Neural progenitor cell (in vitro differentiated cells): ENCODE data around the gene WDR35. TPM values are rescaled to one million over a fixed set of nuclear protein-coding genes. Genes with fewer than 3 reads are reported as not detected.
"Not testable (repeated sequence)": the region's sequence is repeated elsewhere in the genome, so short reads cannot be mapped to it uniquely, and the experiment has no call there.

ENCODE experiments used
- DNase-seq: peaks from one replicate; pipeline ENCODE4 v3.0.0-alpha.2; 2016; ENCODE audit warnings: low spot score
- H2AFZ ChIP-seq: fragments of 200-600 bp; sonication (generic); replicated peaks from 2 replicates; pipeline ENCODE4 v1.6.1; 2016; ENCODE audit warnings: antibody characterized with exemption
- H3F3A ChIP-seq: fragments of 200-600 bp; sonication (generic); 2 replicates; pipeline ENCODE4 v1.6.1; 2016; ENCODE audit warnings: antibody characterized with exemption, low read depth
- H3K27ac ChIP-seq: fragments of 200-600 bp; sonication (generic); 2 replicates; pipeline ENCODE4 v1.5.1; 2016; ENCODE audit warnings: mild to moderate bottlenecking
- H3K27me3 ChIP-seq: fragments of 200-600 bp; sonication (generic); 2 replicates; pipeline ENCODE4 v1.6.1; 2016; ENCODE audit warnings: mild to moderate bottlenecking, moderate library complexity
- H3K36me3 ChIP-seq: fragments of 200-600 bp; sonication (generic); 2 replicates; pipeline ENCODE4 v1.5.1; 2016
- H3K4me1 ChIP-seq: fragments of 200-600 bp; sonication (generic); 2 replicates; pipeline ENCODE4 v1.6.1; 2016; ENCODE audit warnings: mixed run types
- H3K4me2 ChIP-seq: fragments of 200-600 bp; sonication (generic); 2 replicates; pipeline ENCODE4 v1.6.1; 2016
- H3K4me3 ChIP-seq: fragments of 200-600 bp; sonication (generic); 2 replicates; pipeline ENCODE4 v1.5.1; 2016
- H3K79me2 ChIP-seq: fragments of 200-600 bp; sonication (generic); 2 replicates; pipeline ENCODE4 v1.6.1; 2016; ENCODE audit warnings: low read depth
- H3K9ac ChIP-seq: fragments of 200-600 bp; sonication (generic); 2 replicates; pipeline ENCODE4 v1.6.1; 2016
- H3K9me3 ChIP-seq: fragments of 200-600 bp; sonication (generic); 2 replicates; pipeline ENCODE4 v1.5.1; 2016; ENCODE audit warnings: low read depth
- H4K20me1 ChIP-seq: fragments of 200-600 bp; sonication (generic); 2 replicates; pipeline ENCODE4 v1.6.1; 2016; ENCODE audit warnings: low read depth
- H3K27ac Mint-ChIP-seq: 3 replicates; pipeline ENCODE4 v1.8.0; 2021; ENCODE audit warnings: mixed read lengths
- H3K27me3 Mint-ChIP-seq: 2 replicates; pipeline ENCODE4 v1.8.0; 2022; ENCODE audit warnings: low read depth, mild to moderate bottlenecking, inconsistent platforms, moderate library complexity, mixed read lengths; ENCODE audit not compliant: insufficient read depth
- H3K36me3 Mint-ChIP-seq: 3 replicates; pipeline ENCODE4 v1.8.0; 2021; ENCODE audit warnings: mixed read lengths
- H3K4me1 Mint-ChIP-seq: 3 replicates; pipeline ENCODE4 v1.8.0; 2021; ENCODE audit warnings: mixed read lengths
- H3K4me3 Mint-ChIP-seq: 3 replicates; pipeline ENCODE4 v1.8.0; 2021; ENCODE audit warnings: mild to moderate bottlenecking, moderate library complexity, mixed read lengths
- H3K9me3 Mint-ChIP-seq: 3 replicates; pipeline ENCODE4 v1.8.0; 2020; ENCODE audit warnings: mixed read lengths
- CTCF ChIP-seq: fragments of 200-600 bp; sonication (generic); IDR thresholded peaks from 2 replicates; pipeline ENCODE4 v1.5.1; 2017; ENCODE audit warnings: antibody characterized with exemption, mild to moderate bottlenecking
- EZH2 ChIP-seq: fragments of 200-600 bp; sonication (generic); IDR thresholded peaks from 2 replicates; pipeline ENCODE4 v1.6.1; 2017; ENCODE audit warnings: antibody characterized with exemption, mild to moderate bottlenecking, moderate library complexity
- EZH2phosphoT487 ChIP-seq: fragments of 200-600 bp; sonication (generic); IDR thresholded peaks from 2 replicates; pipeline ENCODE4 v1.6.1; 2017; ENCODE audit warnings: antibody characterized with exemption
- total RNA-seq: library from RNA; depleted of rRNA; stranded (reverse); fragments of >200 nt; gene quantifications from 2 replicates; pipeline ENCODE4 v1.2.3, GENCODE V29; 2015; ENCODE audit warnings: low replicate concordance

The WDR35 gene
- total RNA-seq, 1 donor from 2014 or later: 31.6 TPM

GRCh38 chr2:19881221-19881907, 108.5 kb downstream of the WDR35 start:
- Mint-ChIP-seq H3K27me3 (peaks cover 11% of the 10 kb centered on the region), H3K4me3 (no peak overlapping the region), H3K9me3 (no peaks in the 10 kb centered on the region), H3K36me3 (no peaks in the 10 kb centered on the region), H3K4me1 (peaks cover 3% of the 10 kb centered on the region), H3K27ac (no peak overlapping the region)
- no peak overlapping the region for H3K4me2 ChIP-seq
- no peaks in the 10 kb centered on the region for H3K4me1 ChIP-seq
- H3K9ac ChIP-seq: no peak overlapping the region
- no peak overlapping the region for H2AFZ ChIP-seq
- no peaks in the 10 kb centered on the region for H3K27me3 ChIP-seq
- no peak overlapping the region for H3K4me3 ChIP-seq
- H3K36me3 ChIP-seq: no peaks in the 10 kb centered on the region
- no peak for DNase-seq
- TF ChIP-seq CTCF (no peak), EZH2 (no peak), EZH2phosphoT487 (no peak)
- no peaks in the 10 kb centered on the region for H4K20me1 ChIP-seq
- H3K79me2 ChIP-seq: no peaks in the 10 kb centered on the region
- H3K27ac ChIP-seq: no peak overlapping the region
- H3F3A ChIP-seq: no peaks in the 10 kb centered on the region
- H3K9me3 ChIP-seq: no peaks in the 10 kb centered on the region

GRCh38 chr2:19880191-19880590, 109.7 kb downstream of the WDR35 start:
- not testable (repeated sequence) for H2AFZ ChIP-seq, H3K9me3 ChIP-seq, DNase-seq, H3K9ac ChIP-seq, H3K9me3 Mint-ChIP-seq, H3K79me2 ChIP-seq, H3K36me3 ChIP-seq, H3K4me1 ChIP-seq, H3F3A ChIP-seq, H3K4me2 ChIP-seq, H3K27me3 ChIP-seq, H3K27ac ChIP-seq, H3K4me3 Mint-ChIP-seq, H3K27ac Mint-ChIP-seq, H3K36me3 Mint-ChIP-seq, H4K20me1 ChIP-seq, H3K4me3 ChIP-seq, H3K4me1 Mint-ChIP-seq
- peaks cover 11% of the 10 kb centered on the region for H3K27me3 Mint-ChIP-seq

GRCh38 chr2:19879120-19879519, 110.8 kb downstream of the WDR35 start:
- H3K27ac Mint-ChIP-seq: no peak overlapping the region
- TF ChIP-seq EZH2: no peak
- no peak for TF ChIP-seq EZH2phosphoT487
- TF ChIP-seq CTCF: no peak
- H3K36me3 Mint-ChIP-seq: no peaks in the 10 kb centered on the region
- no peak overlapping the region for H3K4me3 Mint-ChIP-seq
- no peaks in the 10 kb centered on the region for H4K20me1 ChIP-seq
- peaks cover 3% of the 10 kb centered on the region for H3K4me1 Mint-ChIP-seq
- no peak overlapping the region for H3K9ac ChIP-seq
- peaks cover 9% of the 10 kb centered on the region for H3K27me3 Mint-ChIP-seq
- no peaks in the 10 kb centered on the region for H3K36me3 ChIP-seq
- H3F3A ChIP-seq: no peaks in the 10 kb centered on the region
- no peaks in the 10 kb centered on the region for H3K9me3 ChIP-seq
- no peak for DNase-seq
- no peaks in the 10 kb centered on the region for H3K4me1 ChIP-seq
- no peaks in the 10 kb centered on the region for H3K79me2 ChIP-seq
- no peaks in the 10 kb centered on the region for H3K27me3 ChIP-seq
- H3K9me3 Mint-ChIP-seq: no peaks in the 10 kb centered on the region
- no peak overlapping the region for H3K4me3 ChIP-seq
- no peak overlapping the region for H3K27ac ChIP-seq
- H2AFZ ChIP-seq: no peak overlapping the region
- no peak overlapping the region for H3K4me2 ChIP-seq

GRCh38 chr2:19878268-19879046, 111.4 kb downstream of the WDR35 start:
- H3K4me3 Mint-ChIP-seq: no peak overlapping the region
- no peaks in the 10 kb centered on the region for H3K36me3 ChIP-seq
- H3K9ac ChIP-seq: no peak overlapping the region
- H3K4me2 ChIP-seq: no peak overlapping the region
- H2AFZ ChIP-seq: no peak overlapping the region
- H3K27ac ChIP-seq: no peak overlapping the region
- H3K4me1 Mint-ChIP-seq: peaks cover 3% of the 10 kb centered on the region
- H3K27me3 ChIP-seq: no peaks in the 10 kb centered on the region
- peaks cover 8% of the 10 kb centered on the region for H3K27me3 Mint-ChIP-seq
- TF ChIP-seq EZH2phosphoT487 (no peak), EZH2 (no peak), CTCF (no peak)
- H3K27ac Mint-ChIP-seq: no peak overlapping the region
- no peak overlapping the region for H3K4me3 ChIP-seq
- H4K20me1 ChIP-seq: no peaks in the 10 kb centered on the region
- H3K36me3 Mint-ChIP-seq: no peaks in the 10 kb centered on the region
- no peaks in the 10 kb centered on the region for H3K79me2 ChIP-seq
- no peaks in the 10 kb centered on the region for H3F3A ChIP-seq
- no peak for DNase-seq
- no peaks in the 10 kb centered on the region for H3K4me1 ChIP-seq
- no peaks in the 10 kb centered on the region for H3K9me3 ChIP-seq
- no peaks in the 10 kb centered on the region for H3K9me3 Mint-ChIP-seq
